Activated B cell treated with CpG ODN at 0.5 μM for 24 hours (primary cell): ENCODE results near the gene SWAP70. TPM values are rescaled to one million over a fixed set of nuclear protein-coding genes. Genes with fewer than 3 reads are reported as not detected.

Experiments used
- ATAC-seq: fragments of 200-7000 bp; cut with Tn5 transposase; one replicate; pipeline ENCODE4 v1.10.0; 2021; ENCODE audit warnings: low read depth, mild to moderate bottlenecking, moderate library complexity
- CTCF ChIA-PET: fragments of 350-600 bp; sonication (Branson Sonifier 250); formaldehyde crosslinking; loops from one replicate; lab custom pipeline; 2021; ENCODE audit warnings: antibody characterized with exemption; lab: Charles Lee
- POLR2A ChIA-PET: fragments of 350-600 bp; sonication (Branson Sonifier 250); formaldehyde crosslinking; loops from one replicate; lab custom pipeline; 2021; ENCODE audit warnings: antibody characterized with exemption; lab: Charles Lee
- DNase-seq: peaks from one replicate; pipeline ENCODE4 v3.0.0; 2022
- H3K27ac Mint-ChIP-seq: one replicate; pipeline ENCODE4 v1.8.0; 2020; ENCODE audit warnings: mixed read lengths
- H3K27me3 Mint-ChIP-seq: one replicate; pipeline ENCODE4 v1.8.0; 2021; ENCODE audit warnings: mixed read lengths
- H3K36me3 Mint-ChIP-seq: one replicate; pipeline ENCODE4 v1.8.0; 2021; ENCODE audit warnings: low read depth, mixed read lengths
- H3K4me1 Mint-ChIP-seq: one replicate; pipeline ENCODE4 v1.8.0; 2021; ENCODE audit warnings: mixed read lengths
- H3K4me3 Mint-ChIP-seq: one replicate; pipeline ENCODE4 v1.8.0; 2020; ENCODE audit warnings: mild to moderate bottlenecking, mixed read lengths
- H3K9me3 Mint-ChIP-seq: one replicate; pipeline ENCODE4 v1.8.0; 2020; ENCODE audit warnings: mixed read lengths
- CTCF ChIP-seq: fragments of 200-600 bp; IDR thresholded peaks from one replicate; pipeline ENCODE4 v1.8.0; 2022; ENCODE audit warnings: antibody characterized with exemption, mild to moderate bottlenecking
- intact Hi-C: fragments of 100-400 bp; cut with micrococcal nuclease; formaldehyde crosslinking; loops from one replicate; pipeline ENCODE4 v1.15.1; 2024
- total RNA-seq: library from RNA; stranded (reverse); gene quantifications from 2 replicates; pipeline ENCODE4 v1.2.3, GENCODE V29; 2022

SWAP70 gene
- total RNA-seq, 1 donor from 2014 or later: 288 TPM

- ATAC-seq (peak; percentile 64), DNase-seq (no peak)
- ChIA-PET POLR2A (interaction anchor here (0.5 to 3.1 kb wide), 14 partner anchors 8 to 381 kb away, joined by 3 to 23 read pairs (median 4); partner anchors contain the start of genes SWAP70 and ZNF143), CTCF (interaction anchor here (0.8 to 2.3 kb wide), 6 partner anchors 15 to 104 kb away, joined by 3 to 11 read pairs (median 3); no protein-coding TSS in a partner anchor)
- no peak overlapping the region for H3K4me3 Mint-ChIP-seq
- H3K27ac Mint-ChIP-seq: no peak overlapping the region
- intact Hi-C loops: loop anchor here (1.0 kb wide), 1 partner anchor 8 kb away; no protein-coding TSS in a partner anchor
- TF ChIP-seq CTCF: no peak
- peaks cover 48% of the 10 kb centered on the region for H3K36me3 Mint-ChIP-seq
- no peaks in the 10 kb centered on the region for H3K27me3 Mint-ChIP-seq
- H3K9me3 Mint-ChIP-seq: no peaks in the 10 kb centered on the region
- H3K4me1 Mint-ChIP-seq: peaks cover 60% of the 10 kb centered on the region
Observed at GRCh38 chr11:9681583-9682372, 17.9 kb downstream of the SWAP70 start.

- no peak for ATAC-seq
- H3K27ac Mint-ChIP-seq: no peak overlapping the region
Observed at GRCh38 chr11:9687711-9688477, 24.0 kb downstream of the SWAP70 start.

GRCh38 chr11:9688716-9689511, 25.0 kb downstream of the SWAP70 start:
- no peak overlapping the region for H3K4me3 Mint-ChIP-seq
- no peak overlapping the region for H3K27ac Mint-ChIP-seq
- intact Hi-C loops: loop anchor here (1.0 to 2.0 kb wide), 6 partner anchors 8 to 75 kb away; partner anchors contain the start of gene SWAP70
- no peaks in the 10 kb centered on the region for H3K27me3 Mint-ChIP-seq
- no peak for DNase-seq
- CTCF ChIA-PET: interaction anchor here (0.9 to 4.0 kb wide), 5 partner anchors 10 to 75 kb away, joined by 3 to 21 read pairs (median 7); no protein-coding TSS in a partner anchor
- POLR2A ChIA-PET: interaction anchor here (0.5 to 9.7 kb wide), 24 partner anchors 10 to 228 kb away, joined by 3 to 133 read pairs (median 6); partner anchors contain the start of genes SWAP70 and ZNF143
- H3K9me3 Mint-ChIP-seq: no peaks in the 10 kb centered on the region
- peak; percentile 80 for ATAC-seq
- no peak for TF ChIP-seq CTCF
- H3K36me3 Mint-ChIP-seq: peaks cover 34% of the 10 kb centered on the region
- peaks cover 52% of the 10 kb centered on the region for H3K4me1 Mint-ChIP-seq

More at GRCh38 chr11:9687711-9688477, 24.0 kb downstream of the SWAP70 start:
- Mint-ChIP-seq H3K36me3 (peaks cover 38% of the 10 kb centered on the region), H3K4me1 (peaks cover 52% of the 10 kb centered on the region), H3K27me3 (no peaks in the 10 kb centered on the region), H3K9me3 (no peaks in the 10 kb centered on the region), H3K4me3 (no peak overlapping the region)
- ChIA-PET CTCF (interaction anchor here (0.9 kb wide), 1 partner anchor 9 kb away, joined by 3 read pairs; no protein-coding TSS in a partner anchor), POLR2A (interaction anchor here (0.6 to 9.7 kb wide), 14 partner anchors 9 to 227 kb away, joined by 3 to 133 read pairs (median 4); partner anchors contain the start of genes SWAP70 and ZNF143)
- intact Hi-C loops: loop anchor here (2.0 kb wide), 3 partner anchors 13 to 57 kb away; no protein-coding TSS in a partner anchor
- no peak for TF ChIP-seq CTCF
- no peak for DNase-seq

GRCh38 chr11:9689721-9690120, 25.8 kb downstream of the SWAP70 start:
- Mint-ChIP-seq H3K4me1 (peaks cover 52% of the 10 kb centered on the region), H3K9me3 (no peaks in the 10 kb centered on the region), H3K4me3 (no peak overlapping the region), H3K36me3 (peaks cover 36% of the 10 kb centered on the region), H3K27ac (no peak overlapping the region), H3K27me3 (no peaks in the 10 kb centered on the region)
- intact Hi-C loops: loop anchor here (1.0 to 2.0 kb wide), 6 partner anchors 8 to 75 kb away; partner anchors contain the start of gene SWAP70
- ChIA-PET CTCF (interaction anchor here (1.1 to 4.0 kb wide), 4 partner anchors 10 to 76 kb away, joined by 3 to 21 read pairs (median 13); no protein-coding TSS in a partner anchor), POLR2A (interaction anchor here (0.6 to 9.7 kb wide), 19 partner anchors 10 to 229 kb away, joined by 3 to 133 read pairs (median 7); partner anchors contain the start of genes SWAP70 and ZNF143)
- no peak for DNase-seq
- ATAC-seq: peak; percentile 6
- TF ChIP-seq CTCF: no peak
